Activated naive CD8-positive, alpha-beta T cell treated with anti-CD3 and anti-CD28 coated beads, Interleukin-2, amount 50 U/mL, for 16 hours (primary cell): ENCODE results near the gene ARPC4.
A peak's percentile ranks its signal among the peaks of the same experiment; 100 is the strongest.

Experiments
- DNase-seq: peaks from one replicate; pipeline ENCODE4 v3.0.0-alpha.2; 2020; ENCODE audit warnings: low read depth, low spot score

The ARPC4 gene

GRCh38 chr3:9792405-9793160 is at the start of gene ARPC4, which contains the start of gene TADA3:
ARPC4 (plus strand) TSS chr3:9793082; CDS start chr3:9793122, 40 bp downstream.
TADA3 (minus strand) TSS chr3:9792473; CDS start chr3:9791466, 1,007 bp downstream.
- DNase-seq, result peak; percentile 77

DNA sequence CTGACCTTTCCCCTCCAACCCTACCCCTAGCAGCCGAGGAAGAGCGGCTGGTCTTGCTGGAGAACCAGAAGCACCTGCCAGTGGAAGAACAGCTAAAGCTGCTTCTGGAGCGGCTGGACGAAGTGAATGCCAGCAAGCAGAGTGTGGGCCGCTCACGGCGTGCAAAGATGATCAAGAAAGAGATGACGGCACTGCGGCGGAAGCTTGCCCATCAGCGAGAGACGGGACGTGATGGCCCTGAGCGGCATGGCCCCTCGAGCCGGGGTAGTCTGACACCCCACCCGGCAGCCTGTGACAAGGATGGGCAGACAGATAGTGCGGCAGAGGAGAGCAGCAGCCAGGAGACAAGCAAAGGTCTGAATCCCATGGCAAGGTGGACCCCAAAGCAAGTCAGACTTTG is 49.3 kb upstream of the ARPC4 start:
- no peak for DNase-seq

DNA sequence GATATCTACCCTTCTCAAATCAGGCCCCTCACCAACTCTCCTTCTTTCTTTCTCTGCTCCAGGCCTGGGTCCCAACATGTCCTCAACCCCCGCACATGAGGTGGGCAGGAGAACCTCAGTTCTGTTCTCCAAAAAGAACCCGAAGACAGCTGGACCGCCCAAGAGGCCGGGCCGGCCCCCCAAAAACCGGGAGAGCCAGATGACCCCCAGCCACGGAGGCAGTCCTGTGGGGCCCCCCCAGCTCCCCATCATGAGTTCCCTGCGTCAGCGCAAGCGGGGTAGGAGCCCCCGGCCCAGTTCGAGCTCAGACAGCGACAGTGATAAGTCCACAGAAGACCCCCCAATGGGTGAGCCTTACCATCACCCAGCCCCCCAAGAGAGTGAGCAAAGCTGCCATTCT is 48.7 kb upstream of the ARPC4 start:
- no peak for DNase-seq

- DNase-seq, result no peak
These were observed 47.4 kb upstream of the ARPC4 start for GRCh38 chr3:9745521-9745920.

GRCh38 chr3:9746330-9746729 is 46.6 kb upstream of the ARPC4 start:
- no peak for DNase-seq

GRCh38 chr3:9747267-9747666 is 45.6 kb upstream of the ARPC4 start:
- no peak for DNase-seq

GRCh38 chr3:9748031-9748430 is 44.9 kb upstream of the ARPC4 start:
- DNase-seq, result no peak

DNA sequence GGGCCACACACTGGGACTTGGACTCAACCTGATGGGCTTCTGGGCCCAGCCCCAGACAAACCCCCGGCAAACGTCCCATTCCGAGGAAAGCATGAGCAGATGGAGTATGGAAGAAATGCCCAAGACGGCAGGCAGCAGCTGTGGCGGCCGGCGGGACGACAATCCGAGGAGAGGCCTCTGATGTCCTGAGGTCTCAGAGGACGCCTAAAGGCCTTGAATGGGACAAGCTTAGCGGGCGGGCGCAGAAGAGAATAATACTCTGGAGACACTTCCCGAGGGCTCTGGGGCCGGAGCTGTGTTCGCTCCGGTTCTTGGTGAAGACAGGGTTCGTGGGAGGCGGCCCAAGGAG is 43.6 kb upstream of the ARPC4 start:
- no peak for DNase-seq

- peak; percentile 91 for DNase-seq
These were observed 43.0 kb upstream of the ARPC4 start, which contains the start of gene OGG1 for GRCh38 chr3:9749645-9750555. OGG1 (plus strand) TSS chr3:9749952; CDS start chr3:9750287, 335 bp downstream.

DNA sequence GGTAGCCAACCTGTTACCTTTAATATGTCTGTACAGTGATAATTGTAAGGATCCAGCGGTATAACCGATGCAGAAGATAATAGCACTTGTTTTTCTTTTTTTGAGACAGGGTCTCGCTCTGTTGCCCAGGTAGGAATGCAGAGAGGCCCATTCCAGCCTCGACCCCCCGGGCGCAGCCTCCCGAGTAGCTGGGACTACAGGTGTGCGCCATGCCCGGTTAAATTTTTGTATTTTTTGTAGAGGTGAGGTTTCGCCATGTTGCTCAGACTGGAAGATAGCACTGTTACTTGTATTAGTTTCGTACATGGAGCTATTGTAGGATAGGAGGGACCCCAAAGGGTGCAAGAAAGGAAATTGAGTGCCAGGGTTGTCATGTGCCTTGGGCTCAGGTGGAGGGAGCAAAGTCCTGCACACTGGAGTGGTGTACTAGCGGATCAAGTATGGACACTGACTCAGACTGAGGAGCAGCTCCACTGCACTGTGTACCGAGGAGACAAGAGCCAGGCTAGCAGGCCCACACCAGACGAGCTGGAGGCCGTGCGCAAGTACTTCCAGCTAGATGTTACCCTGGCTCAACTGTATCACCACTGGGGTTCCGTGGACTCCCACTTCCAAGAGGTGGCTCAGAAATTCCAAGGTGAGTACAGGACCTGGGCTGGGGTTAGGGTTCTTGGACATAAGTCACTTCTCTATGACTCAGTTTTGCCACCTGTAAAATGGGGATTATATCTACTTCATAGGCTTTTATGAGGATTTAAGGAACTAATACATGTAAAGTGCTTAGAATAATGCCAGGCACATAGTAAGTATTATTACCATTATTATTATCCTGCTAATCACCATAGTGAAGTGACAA is 42.1 kb upstream of the ARPC4 start:
- DNase-seq, result no peak

DNA sequence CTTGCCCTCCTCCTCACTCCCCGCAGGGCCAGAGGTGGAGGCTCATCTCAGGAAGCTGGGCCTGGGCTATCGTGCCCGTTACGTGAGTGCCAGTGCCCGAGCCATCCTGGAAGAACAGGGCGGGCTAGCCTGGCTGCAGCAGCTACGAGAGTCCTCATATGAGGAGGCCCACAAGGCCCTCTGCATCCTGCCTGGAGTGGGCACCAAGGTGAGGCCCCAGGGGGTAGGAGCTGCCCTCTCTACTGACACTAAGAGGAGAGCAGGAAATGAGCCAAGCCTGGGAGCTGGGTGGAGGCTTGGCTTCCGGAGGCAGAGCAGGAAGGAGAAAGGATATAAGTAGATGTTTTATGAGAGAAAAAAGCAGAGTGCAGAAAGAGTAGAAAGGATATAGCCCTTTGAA is 38.2 kb upstream of the ARPC4 start:
- DNase-seq, result no peak

- no peak for DNase-seq
These were observed 35.5 kb upstream of the ARPC4 start for GRCh38 chr3:9757427-9757826.

- DNase-seq, result no peak
These were observed 31.9 kb upstream of the ARPC4 start for GRCh38 chr3:9760779-9761505.

- DNase-seq, result no peak
These were observed 31.0 kb upstream of the ARPC4 start for GRCh38 chr3:9761919-9762318.

- no peak for DNase-seq
These were observed 30.0 kb upstream of the ARPC4 start for GRCh38 chr3:9762871-9763270.

GRCh38 chr3:9765865-9766264 is 27.0 kb upstream of the ARPC4 start:
- no peak for DNase-seq

DNA sequence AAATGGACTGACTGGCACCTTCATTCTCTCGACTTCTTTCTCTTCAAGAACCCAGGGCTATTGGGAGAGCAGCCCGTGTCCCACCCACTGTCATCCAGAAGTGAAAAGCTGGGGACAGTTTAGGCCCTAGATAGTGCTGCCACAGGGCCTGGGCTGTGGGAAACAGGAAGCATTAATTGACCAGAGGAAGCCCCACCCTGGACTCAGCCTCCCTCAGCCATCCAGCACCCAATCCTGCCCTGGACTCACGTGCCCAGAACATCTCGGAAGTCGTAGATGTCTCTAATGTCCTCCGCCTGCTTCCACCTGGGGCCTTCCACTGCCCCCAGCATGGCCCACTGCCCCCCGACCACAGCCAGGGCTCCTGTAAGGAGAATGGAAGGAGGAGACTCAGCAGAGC is 25.5 kb upstream of the ARPC4 start:
- DNase-seq, result no peak

- no peak for DNase-seq
These were observed 24.6 kb upstream of the ARPC4 start for GRCh38 chr3:9768141-9768775.

DNA sequence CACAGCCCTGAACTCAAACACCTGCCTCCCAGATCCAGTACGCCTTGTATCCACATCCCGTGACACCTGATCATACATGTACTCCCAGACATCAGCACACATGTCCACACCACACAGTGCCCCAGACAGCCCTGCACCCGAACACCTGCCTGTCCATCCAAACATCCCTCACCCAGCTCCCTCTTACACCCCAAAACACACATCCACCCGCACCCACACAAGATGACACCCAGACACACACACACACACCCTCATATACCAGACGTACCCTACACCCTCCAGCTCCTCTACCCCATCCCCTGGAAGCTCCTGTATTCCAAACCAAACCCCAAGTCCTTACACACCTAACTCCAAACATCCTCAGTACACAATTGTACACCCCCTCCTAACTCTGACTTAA is 23.9 kb upstream of the ARPC4 start:
- DNase-seq, result no peak

DNA sequence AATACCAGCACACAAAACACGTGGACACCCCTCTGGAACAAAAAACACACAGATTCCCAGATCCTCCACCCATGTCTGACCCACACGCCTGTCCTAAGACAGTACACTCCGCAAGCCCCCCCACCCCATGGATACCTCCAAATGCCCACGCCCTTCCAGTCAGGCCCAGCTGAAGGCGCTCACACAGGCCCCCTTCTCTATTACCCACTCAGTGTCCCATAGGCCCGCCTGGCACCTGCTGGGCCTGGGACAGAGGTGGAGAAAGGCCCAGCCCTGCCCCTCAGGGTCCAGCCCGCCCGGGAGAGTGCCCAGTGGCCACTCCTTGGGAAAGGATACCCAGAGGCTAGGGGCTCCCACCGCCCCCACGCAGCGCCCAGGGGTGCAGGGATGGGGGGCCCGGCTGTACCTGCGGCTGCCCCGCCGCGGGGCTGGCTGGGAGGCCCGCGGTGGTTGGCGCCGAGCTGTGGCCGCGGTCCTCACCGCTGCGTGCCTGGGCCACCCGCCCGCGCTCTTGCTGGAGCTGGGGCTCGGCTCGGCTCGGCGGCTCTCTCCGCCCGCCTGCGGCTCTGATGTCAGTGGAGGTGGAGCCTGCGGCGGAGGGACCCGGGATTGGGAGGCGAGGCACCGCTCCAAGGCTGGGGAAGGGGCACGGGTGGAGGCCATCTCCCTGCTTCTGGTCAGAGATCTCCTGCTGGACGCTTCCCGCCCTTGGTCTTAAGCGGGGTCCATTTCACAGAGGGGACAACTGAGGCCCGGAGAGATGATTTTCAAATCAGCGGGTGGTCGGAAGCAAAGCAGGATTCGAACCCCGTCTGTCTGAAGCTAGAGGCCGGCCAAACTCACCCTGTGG is 23.2 kb upstream of the ARPC4 start, which contains the start of gene CAMK1:
Gene CAMK1 (minus strand): TSS at position 522 of the 850 bp plus-strand sequence. CDS start 2,198 bp downstream, outside the sequence.
- no peak for DNase-seq
